ENCODE data around the gene NSD2.

NSD2 gene

GRCh38 chr4:1945912-1946311 is 74.7 kb downstream of the NSD2 start:
- no peak for DNase-seq

GRCh38 chr4:1948232-1948631 is 77.0 kb downstream of the NSD2 start:
- DNase-seq = no peak

- DNase-seq = no peak
Observed at GRCh38 chr4:1948892-1949436, 77.8 kb downstream of the NSD2 start.

DNA sequence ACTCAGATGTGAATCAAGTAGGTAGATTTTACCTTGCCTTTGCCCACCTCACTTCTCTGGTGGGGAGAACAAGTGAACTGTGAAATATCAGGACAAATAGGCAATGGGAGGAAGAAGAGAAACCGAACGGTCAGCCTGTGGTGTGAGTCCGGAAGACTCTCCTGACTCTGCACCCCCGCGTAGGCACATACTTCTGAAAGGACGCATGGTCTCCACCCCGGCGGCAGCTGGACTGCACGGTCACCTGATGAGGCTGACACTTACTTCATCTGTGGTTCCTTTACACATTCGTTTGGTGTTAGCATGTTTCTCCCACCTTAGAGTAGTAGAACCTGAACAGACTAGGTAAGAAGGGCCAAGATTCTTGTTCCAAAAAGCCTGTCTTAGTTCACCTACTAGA is 79.2 kb downstream of the NSD2 start:
- no peak for DNase-seq

- DNase-seq = no peak
Observed at GRCh38 chr4:1952058-1952700, 81.0 kb downstream of the NSD2 start.

GRCh38 chr4:1952719-1953118 is 81.5 kb downstream of the NSD2 start:
- no peak for DNase-seq

DNA sequence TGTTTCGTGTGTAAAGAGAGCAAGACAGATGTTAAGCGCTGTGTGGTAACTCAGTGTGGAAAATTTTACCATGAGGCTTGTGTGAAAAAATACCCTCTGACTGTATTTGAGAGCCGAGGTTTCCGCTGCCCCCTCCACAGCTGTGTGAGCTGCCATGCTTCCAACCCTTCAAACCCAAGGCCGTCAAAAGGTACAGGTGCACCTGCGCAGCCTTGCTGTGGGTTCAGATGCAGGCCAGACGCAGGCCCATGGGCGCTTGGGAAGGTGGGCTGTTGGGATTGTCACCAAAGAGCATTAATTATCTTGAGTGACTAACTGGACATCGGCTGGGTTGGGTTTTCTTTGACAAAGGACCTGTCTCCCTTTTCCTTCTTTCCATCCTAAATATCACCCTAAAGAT is 82.1 kb downstream of the NSD2 start:
- DNase-seq = no peak

DNA sequence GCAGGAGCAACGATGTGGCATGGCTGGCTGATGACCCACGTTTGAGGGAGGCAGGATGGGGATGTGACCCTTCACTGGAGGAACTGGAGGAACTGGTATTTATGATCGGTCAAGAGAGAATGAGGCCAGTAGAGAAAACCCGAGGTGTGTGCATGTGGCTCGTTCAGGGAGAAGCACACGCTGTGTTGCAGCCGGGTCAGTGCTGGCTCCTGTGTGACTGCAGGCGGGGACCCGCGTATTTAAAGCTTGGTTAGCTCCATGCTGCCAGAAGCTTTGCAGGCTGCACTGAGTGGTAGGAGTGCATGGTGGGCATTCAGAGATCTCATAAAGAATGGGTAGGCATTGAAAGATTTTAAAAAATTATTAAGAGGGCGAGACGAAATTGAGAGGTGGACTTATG is 85.4 kb downstream of the NSD2 start:
- no peak for DNase-seq

DNA sequence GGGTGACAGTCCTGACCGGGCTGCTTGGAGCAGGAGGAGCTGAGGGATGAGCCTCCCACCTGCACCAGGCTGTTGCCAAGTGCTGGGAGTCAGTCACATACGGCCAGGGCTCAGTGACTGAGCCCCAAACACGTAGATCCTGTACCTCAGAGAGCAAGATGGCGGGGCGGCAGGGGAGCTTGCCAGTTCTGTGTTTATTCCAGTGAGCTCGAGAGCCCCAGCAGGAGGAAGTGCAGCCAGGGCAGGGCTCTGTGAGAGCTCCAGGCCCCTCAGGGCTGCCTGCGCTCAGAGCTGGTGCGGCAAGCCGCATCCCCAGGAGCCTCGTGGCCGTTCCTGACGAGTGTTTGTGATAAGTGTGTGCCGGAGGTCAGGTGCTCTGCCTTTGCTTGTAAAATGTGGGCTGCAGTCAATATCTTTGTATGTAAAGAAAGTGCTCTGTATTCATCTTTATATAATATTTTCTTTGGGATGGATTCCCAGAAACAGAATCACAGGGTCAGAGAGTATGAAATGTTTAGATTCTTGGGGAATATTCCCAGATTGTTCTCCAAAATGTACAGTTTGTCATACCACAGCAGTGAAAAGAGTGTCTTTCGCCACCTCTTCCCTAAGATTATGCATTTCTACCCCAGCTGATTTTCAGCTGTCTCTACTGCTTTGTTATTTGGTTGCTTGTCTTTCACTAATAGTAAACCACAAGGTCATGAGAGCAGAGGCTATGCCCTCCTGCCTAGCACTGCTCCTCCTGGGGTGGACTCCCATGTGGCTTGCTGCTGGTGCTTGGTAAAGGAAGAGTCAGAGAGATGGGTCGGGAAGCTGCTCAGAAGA is 87.3 kb downstream of the NSD2 start:
- no peak for DNase-seq

- DNase-seq = no peak
Observed at GRCh38 chr4:1959104-1959384, 87.9 kb downstream of the NSD2 start.

DNA sequence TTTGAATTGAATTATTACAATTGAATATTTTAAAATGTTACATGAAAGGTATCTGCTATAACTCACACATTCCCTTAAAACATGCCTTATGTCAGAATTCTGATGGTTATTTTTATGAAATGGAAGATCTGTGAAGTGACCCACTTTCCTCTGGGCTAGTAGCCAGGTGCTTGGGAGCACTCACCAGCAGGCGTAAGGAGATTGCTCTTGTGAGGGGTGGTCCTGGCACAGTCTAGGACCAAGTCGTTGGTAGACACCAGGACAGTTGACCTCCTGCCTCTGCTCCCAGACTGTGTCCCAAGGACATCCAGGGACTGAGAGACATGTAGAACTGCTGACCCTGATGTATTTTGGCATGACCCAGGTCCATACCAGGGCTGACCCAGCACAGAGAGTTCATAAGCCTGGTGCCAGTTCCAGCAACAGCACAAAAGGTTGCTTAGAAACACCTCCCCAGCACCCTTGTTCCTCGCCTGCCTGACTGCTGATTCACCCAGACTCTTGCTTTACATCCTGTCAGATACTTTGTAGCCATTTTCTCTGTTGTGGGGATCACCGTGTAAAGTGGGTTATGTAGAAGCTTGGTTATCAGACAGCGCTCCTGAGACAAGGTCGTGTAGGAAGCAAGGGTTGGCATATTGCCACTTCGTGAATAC is 89.1 kb downstream of the NSD2 start:
- DNase-seq = no peak

GRCh38 chr4:1961038-1961437 is 89.8 kb downstream of the NSD2 start:
- DNase-seq = no peak

GRCh38 chr4:1961563-1961962 is 90.4 kb downstream of the NSD2 start:
- DNase-seq = no peak

- DNase-seq = no peak
Observed at GRCh38 chr4:1962980-1963379, 91.8 kb downstream of the NSD2 start.

DNA sequence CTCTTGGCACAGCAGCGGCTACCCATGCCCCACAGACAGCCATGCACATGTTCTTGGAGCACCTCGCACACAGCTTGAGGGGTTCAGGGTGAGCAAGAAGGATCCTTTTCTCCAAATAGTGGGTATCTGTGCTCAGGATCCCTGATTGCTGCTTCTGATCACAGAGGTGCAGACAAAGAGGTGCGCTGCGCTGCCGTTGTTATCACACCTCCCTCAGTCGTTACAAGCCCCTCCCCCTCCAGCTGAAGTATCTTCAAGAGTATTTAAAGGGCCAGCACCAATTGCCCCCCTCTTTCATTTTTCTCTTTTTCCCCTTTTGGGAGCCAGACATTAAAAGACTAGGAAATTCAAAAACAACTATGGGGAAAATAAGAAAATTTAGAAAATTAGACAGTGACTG is 93.2 kb downstream of the NSD2 start:
- no peak for DNase-seq

DNA sequence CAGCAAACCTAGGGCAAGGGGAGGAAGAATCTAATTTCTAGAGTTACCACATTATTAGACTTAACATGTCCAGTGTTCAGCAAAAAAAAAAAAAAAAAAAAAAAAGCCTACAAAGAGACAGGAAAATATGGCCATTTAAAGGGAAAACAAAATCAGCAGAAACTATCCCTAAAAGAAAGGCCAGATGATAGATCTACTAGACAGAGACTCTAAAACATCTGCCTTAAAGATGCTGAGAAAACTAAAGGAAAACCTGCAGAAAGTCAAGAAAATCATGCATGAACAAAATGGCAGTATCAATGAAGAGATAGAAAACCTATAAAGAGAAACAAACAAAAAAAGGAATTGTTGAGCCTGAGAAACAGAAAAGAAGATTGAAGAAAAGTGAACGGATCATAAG is 93.8 kb downstream of the NSD2 start:
- DNase-seq = no peak

DNA sequence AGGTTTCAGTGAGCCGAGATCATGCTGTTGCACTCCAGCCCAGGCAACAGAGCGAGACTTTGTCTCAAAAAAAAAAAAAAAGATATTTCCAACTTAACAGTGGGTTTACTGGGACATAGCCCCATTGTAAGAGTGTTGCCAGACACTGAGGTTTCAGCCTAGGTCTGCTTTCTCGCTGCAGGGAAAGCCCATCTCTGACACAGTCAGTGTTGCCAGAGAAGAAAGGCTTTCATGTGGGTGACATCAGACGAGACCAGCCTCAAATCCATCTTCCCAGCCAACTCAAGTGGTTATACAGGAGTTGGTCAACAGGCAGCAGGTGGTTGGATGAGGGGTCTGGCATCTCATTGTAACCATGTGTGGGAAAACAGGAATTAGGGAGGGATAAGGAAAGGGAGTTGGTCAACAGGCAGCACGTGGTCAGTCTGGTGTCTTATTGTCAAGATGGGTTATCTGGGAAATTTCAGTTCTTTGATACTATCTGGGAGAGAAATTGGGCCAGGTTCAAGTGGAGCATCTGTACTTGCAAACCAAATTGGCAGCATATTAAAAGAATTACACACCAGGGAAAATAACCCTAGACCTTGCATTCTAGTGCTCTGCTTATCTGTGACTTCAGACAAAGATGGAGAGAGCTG is 96.4 kb downstream of the NSD2 start:
- no peak for DNase-seq

DNA sequence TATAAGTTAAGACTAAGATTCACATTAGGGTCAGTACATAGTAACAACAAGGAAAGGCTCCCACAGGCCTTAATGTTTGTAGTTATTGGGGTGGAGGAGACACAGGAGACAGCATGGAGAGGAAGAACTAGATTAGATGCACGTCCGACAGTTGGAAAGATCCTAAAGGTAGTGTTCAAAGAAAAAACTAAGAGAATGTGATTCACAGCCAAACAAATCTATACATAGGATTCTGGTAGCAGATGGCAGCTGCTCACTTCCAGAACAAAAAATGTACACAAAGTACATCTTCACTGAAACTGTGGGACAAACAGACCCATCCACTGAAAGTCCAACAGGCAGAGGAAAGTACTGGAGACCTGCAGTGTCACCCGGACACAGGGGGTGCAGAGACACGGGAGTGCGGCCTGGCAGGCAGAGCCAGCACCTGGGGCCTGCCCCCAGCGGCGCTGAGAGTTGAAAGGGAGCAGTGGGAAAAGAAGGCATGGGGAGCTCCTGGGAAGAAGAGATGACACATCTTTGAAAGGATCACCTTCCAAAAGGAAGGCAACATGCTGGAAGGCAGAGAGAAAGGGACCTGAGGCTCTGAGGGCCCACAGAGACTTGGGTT is 97.6 kb downstream of the NSD2 start:
- no peak for DNase-seq

DNA sequence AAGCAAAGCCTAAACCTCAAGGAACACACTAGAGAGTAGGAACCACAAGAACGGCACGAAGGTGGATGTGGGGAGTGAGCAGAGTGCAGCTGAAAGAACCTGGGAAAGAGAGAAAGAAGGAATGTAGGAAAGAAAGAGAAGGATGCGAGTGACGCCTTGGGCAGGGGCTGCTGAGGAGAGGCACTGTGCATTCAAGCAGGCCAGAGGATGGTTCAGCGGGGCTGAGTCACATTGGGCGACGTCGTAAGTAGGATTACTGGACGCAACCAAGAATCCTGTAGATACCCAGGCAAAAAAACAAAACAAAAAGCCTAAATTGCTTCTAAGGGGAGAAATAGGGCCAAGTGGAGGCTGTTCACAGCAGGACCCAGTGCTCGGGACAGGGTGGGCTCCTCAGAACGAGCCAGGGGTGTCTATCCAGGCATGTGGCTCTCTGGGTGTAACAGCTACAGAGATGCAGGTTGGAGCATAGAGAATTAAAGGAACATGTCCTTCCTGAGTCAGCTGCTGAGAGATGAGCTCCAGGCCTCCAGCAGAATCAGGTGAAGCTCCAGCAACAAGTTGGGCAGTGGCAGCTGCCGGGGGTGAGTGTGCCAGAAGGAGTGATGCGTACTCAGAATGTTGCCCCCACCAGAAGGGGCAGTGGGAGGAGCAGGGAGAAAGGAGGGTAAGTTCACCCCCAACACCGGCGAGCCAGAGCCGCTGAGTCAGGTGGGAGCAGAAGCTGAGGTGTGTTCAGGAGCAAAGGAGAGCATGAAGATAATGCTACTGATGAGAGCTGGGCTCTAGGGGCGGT is 98.9 kb downstream of the NSD2 start:
- no peak for DNase-seq

DNA sequence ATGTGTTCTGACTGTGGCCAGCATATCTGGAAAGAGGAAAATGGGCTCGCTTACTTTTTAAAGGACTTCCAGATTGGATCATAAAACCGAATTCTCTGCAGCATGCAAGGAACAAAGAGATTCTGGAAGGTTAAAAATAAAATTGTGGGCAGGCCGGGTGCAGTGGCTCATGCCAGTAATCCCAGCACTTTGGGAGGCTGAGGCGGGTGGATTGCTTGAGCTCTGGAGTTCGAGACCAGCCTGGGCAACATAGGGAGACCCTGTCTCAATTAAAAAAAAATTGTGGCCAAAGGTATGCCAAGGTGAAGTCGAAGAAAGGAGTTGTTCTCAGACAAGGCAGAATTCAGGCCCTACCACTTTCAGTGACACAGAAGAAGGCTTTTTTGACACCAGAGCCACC is 99.7 kb downstream of the NSD2 start:
- no peak for DNase-seq

GRCh38 chr4:1971456-1972200 is 100.4 kb downstream of the NSD2 start:
- DNase-seq = no peak

GRCh38 chr4:1972414-1972813 is 101.2 kb downstream of the NSD2 start:
- DNase-seq = no peak

Data from NCI-H1694 (cell line).